ENCODE measurements around the gene CEP112. TPM values are rescaled to one million over a fixed set of nuclear protein-coding genes. Genes with fewer than 3 reads are reported as not detected.

The CEP112 gene
- total and polyA plus RNA-seq, 2 of the 13 experiments (the other 11 are each of a cell fraction or from before 2014, with no cell fraction given) = 1.2 to 3.4 TPM

DNA sequence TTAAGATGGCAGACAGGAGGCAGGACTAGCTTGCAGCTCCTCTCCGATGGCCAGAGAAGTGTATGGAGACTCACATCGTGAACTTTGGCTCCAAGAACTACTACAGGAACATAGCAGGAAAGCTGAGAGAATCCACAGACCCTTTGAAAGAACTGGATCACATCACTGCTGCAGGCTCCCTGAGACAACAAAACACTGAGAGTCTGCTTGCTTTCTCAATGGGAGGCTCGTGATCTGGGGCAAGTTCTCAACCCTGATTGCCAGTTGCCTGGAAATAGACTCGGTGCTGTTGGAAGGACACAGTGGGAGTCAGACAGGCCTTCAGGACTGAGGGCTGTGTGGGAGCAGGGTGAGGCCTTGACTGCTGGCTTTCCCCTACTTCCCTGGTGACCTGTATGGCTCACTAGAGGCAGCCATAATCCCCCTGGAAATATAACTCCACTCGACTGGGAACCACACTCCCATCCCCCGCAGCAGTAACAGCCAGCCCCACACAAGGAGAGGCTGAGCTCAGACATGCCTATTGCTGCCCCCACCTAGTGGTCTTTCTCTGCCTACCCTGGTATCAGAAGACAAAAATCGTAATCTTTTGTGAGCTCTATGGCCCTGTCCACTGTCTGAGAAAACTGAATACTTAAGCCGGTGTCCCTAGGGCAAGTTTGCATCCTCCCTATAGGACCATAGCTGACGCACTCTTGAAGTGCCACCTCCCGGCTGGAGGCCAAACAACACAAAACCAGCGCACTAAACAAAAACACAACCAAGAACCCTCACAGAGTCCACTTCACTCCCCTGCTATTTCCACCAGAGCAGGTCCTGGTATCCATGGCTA, 238.4 kb downstream of the CEP112 start (continued):
- TF ChIP-seq, protein P1, sequence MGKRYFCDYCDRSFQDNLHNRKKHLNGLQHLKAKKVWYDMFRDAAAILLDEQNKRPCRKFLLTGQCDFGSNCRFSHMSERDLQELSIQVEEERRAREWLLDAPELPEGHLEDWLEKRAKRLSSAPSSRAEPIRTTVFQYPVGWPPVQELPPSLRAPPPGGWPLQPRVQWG (CRISPR knock-in tag; IDR thresholded peaks at IDR 0.05; ENCODE audit: borderline replicate concordance, low read depth) = no peak
- TF ChIP-seq STAG1 (CRISPR knock-in tag; IDR thresholded peaks at IDR 0.05) = peak; percentile 62; the same call in 1 of the 2 replicates
- no peak for TF ChIP-seq ZNF431 (CRISPR knock-in tag; IDR thresholded peaks at IDR 0.05; ENCODE audit: borderline replicate concordance, low read depth)
- no peak for TF ChIP-seq BRF2 (CRISPR knock-in tag; IDR thresholded peaks at IDR 0.05)
- no peak for TF ChIP-seq TRIM24 (CRISPR knock-in tag; IDR thresholded peaks at IDR 0.05)
- no peak for TF ChIP-seq ZZZ3 (CRISPR knock-in tag; IDR thresholded peaks at IDR 0.05; ENCODE audit: borderline replicate concordance)
- no peak for TF ChIP-seq ATRX (CRISPR knock-in tag; IDR thresholded peaks at IDR 0.05; ENCODE audit: borderline replicate concordance)
- no peak for TF ChIP-seq SP140L (CRISPR knock-in tag; IDR thresholded peaks at IDR 0.05; ENCODE audit: borderline replicate concordance)
- TF ChIP-seq KDM5A (IDR thresholded peaks at IDR 0.05; ENCODE audit: borderline replicate concordance, low read length) = no peak
- TF ChIP-seq, protein P2, sequence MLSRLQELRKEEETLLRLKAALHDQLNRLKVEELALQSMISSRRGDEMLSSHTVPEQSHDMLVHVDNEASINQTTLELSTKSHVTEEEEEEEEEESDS (CRISPR knock-in tag; IDR thresholded peaks at IDR 0.05; ENCODE audit: borderline replicate concordance) = no peak
- TF ChIP-seq SOX6 (IDR thresholded peaks at IDR 0.05) = no peak
- TF ChIP-seq SOX6 (CRISPR knock-in tag; IDR thresholded peaks at IDR 0.05) = no peak
- peak; percentile 64 for TF ChIP-seq YY1 (IDR thresholded peaks at IDR 0.05; ENCODE audit: insufficient read depth, insufficient replicate concordance, low read depth, low read length)
- no peak for TF ChIP-seq ZNF33B (CRISPR knock-in tag; IDR thresholded peaks at IDR 0.05)
- TF ChIP-seq ZNF749 (CRISPR knock-in tag; IDR thresholded peaks at IDR 0.05; ENCODE audit: borderline replicate concordance) = no peak
- TF ChIP-seq ZNF547 (CRISPR knock-in tag; IDR thresholded peaks at IDR 0.05) = no peak
- peak; percentile 28; the same call in 1 of the 2 replicates for TF ChIP-seq PITX1 (CRISPR knock-in tag; IDR thresholded peaks at IDR 0.05)
- TF ChIP-seq KDM3A (CRISPR knock-in tag; IDR thresholded peaks at IDR 0.05; ENCODE audit: low read depth) = no peak
- no peak for TF ChIP-seq EED (CRISPR knock-in tag; IDR thresholded peaks at IDR 0.05)
- no peak for TF ChIP-seq FOXP4 (CRISPR knock-in tag; IDR thresholded peaks at IDR 0.05)
- TF ChIP-seq, protein P3, sequence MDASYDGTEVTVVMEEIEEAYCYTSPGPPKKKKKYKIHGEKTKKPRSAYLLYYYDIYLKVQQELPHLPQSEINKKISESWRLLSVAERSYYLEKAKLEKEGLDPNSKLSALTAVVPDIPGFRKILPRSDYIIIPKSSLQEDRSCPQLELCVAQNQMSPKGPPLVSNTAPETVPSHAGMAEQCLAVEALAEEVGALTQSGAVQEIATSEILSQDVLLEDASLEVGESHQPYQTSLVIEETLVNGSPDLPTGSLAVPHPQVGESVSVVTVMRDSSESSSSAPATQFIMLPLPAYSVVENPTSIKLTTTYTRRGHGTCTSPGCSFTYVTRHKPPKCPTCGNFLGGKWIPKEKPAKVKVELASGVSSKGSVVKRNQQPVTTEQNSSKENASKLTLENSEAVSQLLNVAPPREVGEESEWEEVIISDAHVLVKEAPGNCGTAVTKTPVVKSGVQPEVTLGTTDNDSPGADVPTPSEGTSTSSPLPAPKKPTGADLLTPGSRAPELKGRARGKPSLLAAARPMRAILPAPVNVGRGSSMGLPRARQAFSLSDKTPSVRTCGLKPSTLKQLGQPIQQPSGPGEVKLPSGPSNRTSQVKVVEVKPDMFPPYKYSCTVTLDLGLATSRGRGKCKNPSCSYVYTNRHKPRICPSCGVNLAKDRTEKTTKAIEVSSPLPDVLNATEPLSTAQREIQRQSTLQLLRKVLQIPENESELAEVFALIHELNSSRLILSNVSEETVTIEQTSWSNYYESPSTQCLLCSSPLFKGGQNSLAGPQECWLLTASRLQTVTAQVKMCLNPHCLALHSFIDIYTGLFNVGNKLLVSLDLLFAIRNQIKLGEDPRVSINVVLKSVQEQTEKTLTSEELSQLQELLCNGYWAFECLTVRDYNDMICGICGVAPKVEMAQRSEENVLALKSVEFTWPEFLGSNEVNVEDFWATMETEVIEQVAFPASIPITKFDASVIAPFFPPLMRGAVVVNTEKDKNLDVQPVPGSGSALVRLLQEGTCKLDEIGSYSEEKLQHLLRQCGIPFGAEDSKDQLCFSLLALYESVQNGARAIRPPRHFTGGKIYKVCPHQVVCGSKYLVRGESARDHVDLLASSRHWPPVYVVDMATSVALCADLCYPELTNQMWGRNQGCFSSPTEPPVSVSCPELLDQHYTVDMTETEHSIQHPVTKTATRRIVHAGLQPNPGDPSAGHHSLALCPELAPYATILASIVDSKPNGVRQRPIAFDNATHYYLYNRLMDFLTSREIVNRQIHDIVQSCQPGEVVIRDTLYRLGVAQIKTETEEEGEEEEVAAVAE (CRISPR knock-in tag; IDR thresholded peaks at IDR 0.05; ENCODE audit: borderline replicate concordance) = no peak

All from HepG2 (cell line).